HEK293 (cell line): ENCODE data around the gene FBN2.

ENCODE experiments used
- CTCF ChIP-seq: fragments of 450-650 bp; formaldehyde crosslinking; IDR thresholded peaks from 2 replicates; pipeline ENCODE4 v1.5.1; 2016; ENCODE audit warnings: missing biosample characterization, missing genetic modification characterization
- GLI2 ChIP-seq: fragments of 450-650 bp; formaldehyde crosslinking; IDR thresholded peaks from 2 replicates; pipeline ENCODE4; 2017; ENCODE audit warnings: missing biosample characterization, missing genetic modification characterization, low read depth, borderline replicate concordance
- KLF1 ChIP-seq: fragments of 450-650 bp; formaldehyde crosslinking; IDR thresholded peaks from 2 replicates; pipeline ENCODE4 v1.5.1; 2016; ENCODE audit warnings: missing biosample characterization, missing genetic modification characterization
- MZF1 ChIP-seq: fragments of 450-650 bp; formaldehyde crosslinking; IDR thresholded peaks from 2 replicates; pipeline ENCODE4 v1.5.1; 2017; ENCODE audit warnings: missing biosample characterization, missing genetic modification characterization, borderline replicate concordance
- REST ChIP-seq: fragments of 450-650 bp; formaldehyde crosslinking; IDR thresholded peaks from 2 replicates; pipeline ENCODE4 v1.5.1; 2016; ENCODE audit warnings: missing biosample characterization, missing genetic modification characterization
- SP2 ChIP-seq: fragments of 450-650 bp; formaldehyde crosslinking; IDR thresholded peaks from 2 replicates; pipeline ENCODE4 v1.5.1; 2016; ENCODE audit warnings: missing biosample characterization, missing genetic modification characterization
- ZFP3 ChIP-seq: fragments of 450-650 bp; formaldehyde crosslinking; IDR thresholded peaks from 2 replicates; pipeline ENCODE4 v1.5.1; 2016; ENCODE audit warnings: low read depth, missing biosample characterization, missing genetic modification characterization
- ZNF16 ChIP-seq: fragments of 450-650 bp; formaldehyde crosslinking; IDR thresholded peaks from 2 replicates; pipeline ENCODE4 v1.5.1; 2016; ENCODE audit warnings: low read depth, missing biosample characterization, missing genetic modification characterization
- ZNF18 ChIP-seq: fragments of 450-650 bp; formaldehyde crosslinking; IDR thresholded peaks from 2 replicates; pipeline ENCODE4 v1.5.1; 2016; ENCODE audit warnings: missing biosample characterization, missing genetic modification characterization
- ZNF202 ChIP-seq: fragments of 450-650 bp; formaldehyde crosslinking; IDR thresholded peaks from 2 replicates; pipeline ENCODE4 v1.5.1; 2016; ENCODE audit warnings: missing biosample characterization, missing genetic modification characterization, borderline replicate concordance
- ZNF280D ChIP-seq: fragments of 450-650 bp; formaldehyde crosslinking; IDR thresholded peaks from 2 replicates; pipeline ENCODE4 v1.5.1; 2016; ENCODE audit warnings: missing biosample characterization, missing genetic modification characterization
- ZNF350 ChIP-seq: fragments of 450-650 bp; formaldehyde crosslinking; IDR thresholded peaks from 2 replicates; pipeline ENCODE4 v1.5.0; 2017; ENCODE audit warnings: missing biosample characterization, mild to moderate bottlenecking, missing genetic modification characterization
- ZNF48 ChIP-seq: fragments of 450-650 bp; formaldehyde crosslinking; IDR thresholded peaks from 2 replicates; pipeline ENCODE4 v1.5.1; 2016; ENCODE audit warnings: missing biosample characterization, missing genetic modification characterization
- ZNF514 ChIP-seq: fragments of 450-650 bp; formaldehyde crosslinking; IDR thresholded peaks from 2 replicates; pipeline ENCODE4 v1.5.1; 2016; ENCODE audit warnings: missing biosample characterization, missing genetic modification characterization
- ZNF549 ChIP-seq: fragments of 450-650 bp; IDR thresholded peaks from 2 replicates; pipeline ENCODE4 v1.5.1; 2018; ENCODE audit warnings: missing biosample characterization, missing genetic modification characterization, mild to moderate bottlenecking, inconsistent platforms, moderate library complexity
- ZNF555 ChIP-seq: fragments of 450-650 bp; formaldehyde crosslinking; conservative IDR thresholded peaks from 2 replicates; pipeline ENCODE4 v1.5.1; 2017; ENCODE audit warnings: missing biosample characterization, mild to moderate bottlenecking, missing genetic modification characterization, inconsistent platforms
- ZNF560 ChIP-seq: fragments of 450-650 bp; formaldehyde crosslinking; IDR thresholded peaks from 2 replicates; pipeline ENCODE4 v1.5.1; 2017; ENCODE audit warnings: missing biosample characterization, missing genetic modification characterization, borderline replicate concordance
- ZNF571 ChIP-seq: fragments of 450-650 bp; formaldehyde crosslinking; IDR thresholded peaks from 2 replicates; pipeline ENCODE4 v1.5.0; 2017; ENCODE audit warnings: missing biosample characterization, missing genetic modification characterization
- ZNF585B ChIP-seq: fragments of 450-650 bp; formaldehyde crosslinking; IDR thresholded peaks from 2 replicates; pipeline ENCODE4 v1.5.1; 2016; ENCODE audit warnings: missing biosample characterization, missing genetic modification characterization
- ZNF677 ChIP-seq: fragments of 450-650 bp; IDR thresholded peaks from 2 replicates; pipeline ENCODE4 v1.5.0; 2018; ENCODE audit warnings: missing biosample characterization, mild to moderate bottlenecking, missing genetic modification characterization, moderate library complexity
- ZNF791 ChIP-seq: fragments of 450-650 bp; formaldehyde crosslinking; IDR thresholded peaks from 2 replicates; pipeline ENCODE4 v1.5.1; 2016; ENCODE audit warnings: missing biosample characterization, missing genetic modification characterization
- TF ChIP-seq, protein P1 (sequence below): fragments of 450-650 bp; formaldehyde crosslinking; optimal IDR thresholded peaks from 2 replicates; pipeline ENCODE3; 2016; ENCODE audit warnings: missing biosample characterization, mild to moderate bottlenecking, missing genetic modification characterization
- TF ChIP-seq, protein P2 (sequence below): fragments of 450-650 bp; formaldehyde crosslinking; IDR thresholded peaks from 2 replicates; pipeline ENCODE4 v1.5.1; 2016; ENCODE audit warnings: missing biosample characterization, missing genetic modification characterization
- TF ChIP-seq, protein P3 (sequence below): fragments of 450-650 bp; formaldehyde crosslinking; IDR thresholded peaks from 2 replicates; pipeline ENCODE4 v1.5.1; 2016; ENCODE audit warnings: missing biosample characterization, missing genetic modification characterization
- TF ChIP-seq, protein P4 (sequence below): fragments of 450-650 bp; formaldehyde crosslinking; IDR thresholded peaks from 2 replicates; pipeline ENCODE4 v1.5.1; 2016; ENCODE audit warnings: missing biosample characterization, missing genetic modification characterization

FBN2 gene

DNA sequence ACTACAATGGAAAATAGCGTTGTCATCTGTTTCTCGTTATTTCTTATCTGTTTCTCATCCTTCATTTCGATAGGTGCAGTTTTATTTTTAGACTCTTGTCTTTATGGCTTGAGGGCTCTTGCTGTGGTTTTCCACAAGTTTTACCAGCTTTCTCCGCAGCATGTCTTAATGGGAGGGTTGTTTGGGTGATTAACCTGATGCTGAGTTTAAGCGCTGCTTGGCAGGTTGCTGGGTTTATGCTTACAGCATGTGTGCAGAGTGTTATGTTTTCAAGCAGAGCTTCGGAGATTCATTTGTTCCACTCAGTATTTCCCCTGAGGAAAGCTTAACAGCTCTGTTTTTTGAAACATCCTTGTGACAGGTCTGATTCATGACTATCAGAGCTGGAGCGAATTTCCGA, 300.5 kb downstream of the FBN2 start (continued):
- no peak for TF ChIP-seq ZNF791 (tag by site-specific recombination)
- TF ChIP-seq ZNF16 (tag by site-specific recombination), result no peak
- TF ChIP-seq ZNF280D (tag by site-specific recombination), result no peak
- TF ChIP-seq SP2 (tag by site-specific recombination), result no peak
- TF ChIP-seq ZNF18 (tag by site-specific recombination), result no peak
- TF ChIP-seq ZNF514 (tag by site-specific recombination), result no peak
- no peak for TF ChIP-seq GLI2 (tag by site-specific recombination)
- no peak for TF ChIP-seq KLF1
- TF ChIP-seq, protein P1, sequence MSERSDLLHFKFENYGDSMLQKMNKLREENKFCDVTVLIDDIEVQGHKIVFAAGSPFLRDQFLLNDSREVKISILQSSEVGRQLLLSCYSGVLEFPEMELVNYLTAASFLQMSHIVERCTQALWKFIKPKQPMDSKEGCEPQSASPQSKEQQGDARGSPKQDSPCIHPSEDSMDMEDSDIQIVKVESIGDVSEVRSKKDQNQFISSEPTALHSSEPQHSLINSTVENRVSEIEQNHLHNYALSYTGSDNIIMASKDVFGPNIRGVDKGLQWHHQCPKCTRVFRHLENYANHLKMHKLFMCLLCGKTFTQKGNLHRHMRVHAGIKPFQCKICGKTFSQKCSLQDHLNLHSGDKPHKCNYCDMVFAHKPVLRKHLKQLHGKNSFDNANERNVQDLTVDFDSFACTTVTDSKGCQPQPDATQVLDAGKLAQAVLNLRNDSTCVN (tag by site-specific recombination), result no peak
- TF ChIP-seq ZNF350 (tag by site-specific recombination), result no peak
- TF ChIP-seq, protein P2, sequence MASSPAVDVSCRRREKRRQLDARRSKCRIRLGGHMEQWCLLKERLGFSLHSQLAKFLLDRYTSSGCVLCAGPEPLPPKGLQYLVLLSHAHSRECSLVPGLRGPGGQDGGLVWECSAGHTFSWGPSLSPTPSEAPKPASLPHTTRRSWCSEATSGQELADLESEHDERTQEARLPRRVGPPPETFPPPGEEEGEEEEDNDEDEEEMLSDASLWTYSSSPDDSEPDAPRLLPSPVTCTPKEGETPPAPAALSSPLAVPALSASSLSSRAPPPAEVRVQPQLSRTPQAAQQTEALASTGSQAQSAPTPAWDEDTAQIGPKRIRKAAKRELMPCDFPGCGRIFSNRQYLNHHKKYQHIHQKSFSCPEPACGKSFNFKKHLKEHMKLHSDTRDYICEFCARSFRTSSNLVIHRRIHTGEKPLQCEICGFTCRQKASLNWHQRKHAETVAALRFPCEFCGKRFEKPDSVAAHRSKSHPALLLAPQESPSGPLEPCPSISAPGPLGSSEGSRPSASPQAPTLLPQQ (tag by site-specific recombination), result no peak
- peak; percentile 58; the same call in 1 of the 2 replicates for TF ChIP-seq MZF1 (tag by site-specific recombination)
- TF ChIP-seq ZNF555 (tag by site-specific recombination), result no peak
- no peak for TF ChIP-seq ZNF48 (tag by site-specific recombination)
- TF ChIP-seq REST, result no peak
- TF ChIP-seq, protein P3, sequence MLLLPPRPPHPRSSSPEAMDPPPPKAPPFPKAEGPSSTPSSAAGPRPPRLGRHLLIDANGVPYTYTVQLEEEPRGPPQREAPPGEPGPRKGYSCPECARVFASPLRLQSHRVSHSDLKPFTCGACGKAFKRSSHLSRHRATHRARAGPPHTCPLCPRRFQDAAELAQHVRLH (tag by site-specific recombination), result peak; percentile 85; the same call in 1 of the 2 replicates
- TF ChIP-seq ZNF549 (tag by site-specific recombination), result peak; percentile 31; the same call in 1 of the 2 replicates
- TF ChIP-seq ZNF560, result no peak
- TF ChIP-seq, protein P4, sequence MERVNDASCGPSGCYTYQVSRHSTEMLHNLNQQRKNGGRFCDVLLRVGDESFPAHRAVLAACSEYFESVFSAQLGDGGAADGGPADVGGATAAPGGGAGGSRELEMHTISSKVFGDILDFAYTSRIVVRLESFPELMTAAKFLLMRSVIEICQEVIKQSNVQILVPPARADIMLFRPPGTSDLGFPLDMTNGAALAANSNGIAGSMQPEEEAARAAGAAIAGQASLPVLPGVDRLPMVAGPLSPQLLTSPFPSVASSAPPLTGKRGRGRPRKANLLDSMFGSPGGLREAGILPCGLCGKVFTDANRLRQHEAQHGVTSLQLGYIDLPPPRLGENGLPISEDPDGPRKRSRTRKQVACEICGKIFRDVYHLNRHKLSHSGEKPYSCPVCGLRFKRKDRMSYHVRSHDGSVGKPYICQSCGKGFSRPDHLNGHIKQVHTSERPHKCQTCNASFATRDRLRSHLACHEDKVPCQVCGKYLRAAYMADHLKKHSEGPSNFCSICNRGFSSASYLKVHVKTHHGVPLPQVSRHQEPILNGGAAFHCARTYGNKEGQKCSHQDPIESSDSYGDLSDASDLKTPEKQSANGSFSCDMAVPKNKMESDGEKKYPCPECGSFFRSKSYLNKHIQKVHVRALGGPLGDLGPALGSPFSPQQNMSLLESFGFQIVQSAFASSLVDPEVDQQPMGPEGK (tag by site-specific recombination), result no peak
- TF ChIP-seq ZNF585B (tag by site-specific recombination), result no peak
- no peak for TF ChIP-seq ZNF677
- no peak for TF ChIP-seq ZNF202 (tag by site-specific recombination)
- TF ChIP-seq CTCF (tag by site-specific recombination), result no peak
- peak; percentile 37; the same call in 1 of the 2 replicates for TF ChIP-seq ZFP3 (tag by site-specific recombination)
- no peak for TF ChIP-seq ZNF571 (tag by site-specific recombination)
